Heart right ventricle (tissue), 16 donors: Measurements from ENCODE around the gene CCL18. TPM values are rescaled to one million over a fixed set of nuclear protein-coding genes. Genes with fewer than 3 reads are reported as not detected.

Experiments used
- ATAC-seq, 8 donors: fragments of 200-7000 bp; cut with Tn5 transposase; one replicate each; pipeline ENCODE4 v1.9.1; 2020; ENCODE audit warnings: mild to moderate bottlenecking in 8 of 8, moderate library complexity in 8 of 8, moderate number of reproducible peaks in 1 of 8
- DNase-seq, 2 donors: peaks; one replicate each; pipeline ENCODE4 v3.0.0-alpha.2; 2020
- H3K27ac ChIP-seq, 10 donors: fragments of 200-600 bp; sonication (generic) in 2 of 10; one replicate each; pipeline versions ENCODE4 v1.5.0 to v1.8.0; 2020 to 2022; ENCODE audit warnings: mild to moderate bottlenecking in 3 of 10
- H3K27me3 ChIP-seq, 7 donors: fragments of 200-600 bp; one replicate each; pipeline ENCODE4 v1.8.0; 2021 to 2022; ENCODE audit warnings: mild to moderate bottlenecking in 2 of 7
- H3K36me3 ChIP-seq, 9 donors: fragments of 200-600 bp; sonication (generic) in 1 of 9; one replicate each; pipeline versions ENCODE4 v1.5.0 to v1.8.0; 2020 to 2022; ENCODE audit warnings: mild to moderate bottlenecking in 2 of 9
- H3K4me1 ChIP-seq, 9 donors: fragments of 200-600 bp; sonication (generic) in 1 of 9; one replicate each; pipeline versions ENCODE4 v1.5.0 to v1.8.0; 2020 to 2022; ENCODE audit warnings: mild to moderate bottlenecking in 4 of 9
- H3K4me3 ChIP-seq, 10 donors: fragments of 200-600 bp; sonication (generic) in 2 of 10; one replicate each; pipeline versions ENCODE4 v1.5.0 to v1.8.0; 2020 to 2022; ENCODE audit warnings: mild to moderate bottlenecking in 7 of 10, moderate library complexity in 2 of 10
- H3K9me3 ChIP-seq, 11 donors: fragments of 200-600 bp in 10 of 11; sonication (generic) in 2 of 11; one replicate each; pipeline versions ENCODE4 v1.5.0 to v1.8.0; 2013 to 2022; ENCODE audit warnings: mild to moderate bottlenecking in 2 of 11, control low read depth in 1 of 11, moderate library complexity in 1 of 11
- WGBS, 2 donors: extraction: QIAGEN DNeasy Blood & Tissue Kit; methylation state at CpG; one replicate each; pipeline ENCODE4 v1.1.7; 2013; ENCODE audit warnings: inconsistent platforms in 1 of 2; 5-methylcytosine and 5-hydroxymethylcytosine counted together
- intact Hi-C, 10 donors: fragments of 100-400 bp; cut with DNase I; formaldehyde crosslinking; loops; one replicate each; pipeline versions ENCODE4 v1.11.1 to v1.14.2; 2022
- polyA plus RNA-seq, 2 donors: library from polyadenylated mRNA; stranded (reverse); fragments of 200-250 nt; gene quantifications; one replicate each; pipeline ENCODE4 v1.2.3, GENCODE V29; 2013
- total RNA-seq, 10 donors: library from RNA; stranded (reverse); fragmentation: NEBNext Ultra II Directional in 3 of 10; extraction: Animal tissue kit (Norgen Biotek cat#: 25700) in 3 of 10; gene quantifications; one replicate each; pipeline versions ENCODE4 v1.2.1 to v1.2.4, GENCODE V29; 2021 to 2023
- TF ChIP-seq, protein P1 (sequence below), 9 donors: fragments of 200-600 bp; sonication (generic) in 2 of 9; IDR thresholded peaks; one replicate each; pipeline versions ENCODE4 v1.5.0 to v1.8.0; 2021 to 2022; ENCODE audit warnings: antibody characterized with exemption in 9 of 9, mild to moderate bottlenecking in 5 of 9, moderate library complexity in 1 of 9
- donor health status: Arrhythmogenic right ventricular cardiomyopathy.
- donor health status: ischemic (EF 13 %, LVEDD 7.1; RV severe dilation, severe dysfunction).
- donor health status: healthy with polysubstance abuse.
- donor health status: DM: no; HTN: yes; CAD: no.
- donor health status: DM: no; HTN: no; CAD: no.
- donor health status: ischemic (EF 25% LVEDD 6.9; RV normal size, moderate dysfunction).
- donor health status: ischemic (EF 25% LVEDD 5.7; RV mildly dilated, moderate dysfunction).
- donor health status: healthy.
- donor health status: DM: yes; HTN: yes; CAD: no.
- donor health status: Ischemic cardiomyopathy.
- donor health status: ischemic (EF 35%, LVEDD 5.7; RV mildly dilated, moderate dysfunction).
- donor health status: nonischemic (EF 11% LVEDD 7.7; RV severe dilation, severe dysfunction).
- donor health status: DM: yes; HTN: yes; CAD: no.
- donor health status: PGD.
- donor health status: ischemic (EF 29% LVEDD 5.4; RV normal size, mild dysfunction).
- donor health status: nonischemic (EF 23%, LVEDD 6.1; RV moderate dilation, normal function).

Gene CCL18
- total and polyA plus RNA-seq, 12 donors, result 0.83 to 21.0 (median 1.7) TPM; not detected in 1

DNA sequence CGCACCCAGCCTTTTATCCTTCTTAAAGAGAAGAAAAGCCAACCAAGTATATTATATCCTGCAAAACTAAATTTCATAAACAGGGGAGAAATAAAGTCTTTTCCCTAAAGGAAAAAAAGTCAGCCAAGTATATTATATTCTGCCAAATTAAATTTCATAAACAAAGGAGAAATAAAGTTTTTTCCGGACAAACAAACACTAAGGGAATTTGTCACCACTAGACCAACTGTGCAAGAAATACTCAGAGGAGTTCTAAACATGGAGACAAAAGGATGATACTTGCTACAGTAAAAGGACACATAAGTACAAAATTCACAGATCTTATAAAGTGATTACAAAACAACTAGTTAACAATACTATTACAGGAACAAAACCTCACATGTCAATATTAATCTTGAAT, 14.4 kb upstream of the CCL18 start:
- ATAC-seq, result no peak
- WGBS, 2 donors, result 97% methylated on average over 2 of the region's 2 CpGs

DNA sequence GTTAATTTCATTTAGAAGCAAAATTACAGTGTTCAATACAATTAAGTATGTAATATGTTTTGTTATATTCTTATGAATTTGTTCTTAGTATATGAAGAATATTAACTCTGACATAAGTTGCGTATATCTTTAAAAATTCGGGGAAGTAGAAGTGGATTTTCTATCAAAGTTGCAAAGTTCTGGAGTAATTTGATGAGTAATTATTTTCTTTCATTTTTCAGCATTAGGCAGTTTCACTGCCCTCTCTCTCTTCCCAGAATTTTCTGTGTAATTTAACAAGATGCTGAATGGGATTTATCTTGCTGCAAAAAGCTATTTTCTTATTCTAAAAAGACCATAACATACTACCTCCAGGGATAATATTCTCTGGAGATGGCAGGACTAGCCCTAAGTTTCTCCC, 8.9 kb upstream of the CCL18 start:
- no peak overlapping the region for H3K4me3 ChIP-seq
- whole genome bisulfite sequencing, 2 donors, result 88 to 94% methylated on average over 2 of the region's 2 CpGs

More for the DNA sequence above, 14.4 kb upstream of the CCL18 start:
- Histone ChIP-seq H3K36me3 (no peaks in the 10 kb centered on the region), H3K27me3 (peaks cover 0 to 9% (median 0%) of the 10 kb centered on the region in 7 donors), H3K4me1 (no peaks in the 10 kb centered on the region), H3K27ac (no peak overlapping the region), H3K9me3 (peaks cover 0 to 53% (median 13%) of the 10 kb centered on the region in 11 donors), H3K4me3 (no peak overlapping the region)
- intact Hi-C loops, result loop anchor here in 1 of 10 donors (10.0 kb wide), 1 partner anchor 65 kb away; no protein-coding TSS in a partner anchor
- TF ChIP-seq, protein P1, sequence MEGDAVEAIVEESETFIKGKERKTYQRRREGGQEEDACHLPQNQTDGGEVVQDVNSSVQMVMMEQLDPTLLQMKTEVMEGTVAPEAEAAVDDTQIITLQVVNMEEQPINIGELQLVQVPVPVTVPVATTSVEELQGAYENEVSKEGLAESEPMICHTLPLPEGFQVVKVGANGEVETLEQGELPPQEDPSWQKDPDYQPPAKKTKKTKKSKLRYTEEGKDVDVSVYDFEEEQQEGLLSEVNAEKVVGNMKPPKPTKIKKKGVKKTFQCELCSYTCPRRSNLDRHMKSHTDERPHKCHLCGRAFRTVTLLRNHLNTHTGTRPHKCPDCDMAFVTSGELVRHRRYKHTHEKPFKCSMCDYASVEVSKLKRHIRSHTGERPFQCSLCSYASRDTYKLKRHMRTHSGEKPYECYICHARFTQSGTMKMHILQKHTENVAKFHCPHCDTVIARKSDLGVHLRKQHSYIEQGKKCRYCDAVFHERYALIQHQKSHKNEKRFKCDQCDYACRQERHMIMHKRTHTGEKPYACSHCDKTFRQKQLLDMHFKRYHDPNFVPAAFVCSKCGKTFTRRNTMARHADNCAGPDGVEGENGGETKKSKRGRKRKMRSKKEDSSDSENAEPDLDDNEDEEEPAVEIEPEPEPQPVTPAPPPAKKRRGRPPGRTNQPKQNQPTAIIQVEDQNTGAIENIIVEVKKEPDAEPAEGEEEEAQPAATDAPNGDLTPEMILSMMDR (IDR thresholded peaks at IDR 0.05), result no peak
- no peak for DNase-seq

DNA sequence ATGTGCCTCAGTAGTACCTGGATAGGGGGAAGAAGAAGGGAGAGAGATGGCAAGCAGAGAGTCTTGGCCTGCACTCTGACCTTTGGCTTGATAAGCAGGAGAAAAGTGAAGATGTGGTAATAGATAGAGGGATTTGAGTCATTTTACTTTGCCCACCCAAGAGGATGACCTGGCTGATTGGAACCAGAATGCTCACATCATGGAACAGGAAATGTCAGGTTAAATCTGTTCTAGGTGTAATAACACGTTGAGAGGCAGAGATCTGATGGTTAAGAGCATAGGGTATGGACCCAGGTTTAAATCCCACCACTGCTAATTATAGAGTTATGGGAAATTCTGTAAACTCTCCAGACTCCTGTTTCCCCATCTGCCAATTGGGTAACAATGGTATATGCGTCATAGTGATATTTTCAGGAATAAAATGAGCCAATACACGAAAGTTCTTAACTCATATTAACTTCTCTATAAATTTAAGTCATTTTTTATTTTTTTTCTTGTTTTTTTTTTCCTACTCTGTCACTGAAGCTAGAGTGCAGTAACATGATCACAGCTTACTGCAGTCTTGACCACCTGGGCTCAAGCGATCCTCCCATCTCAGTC, 8.1 kb upstream of the CCL18 start:
- TF ChIP-seq, protein P1 (IDR thresholded peaks at IDR 0.05), result no peak

More for the DNA sequence above, 8.9 kb upstream of the CCL18 start:
- Histone ChIP-seq H3K27me3 (no peaks in the 10 kb centered on the region), H3K9me3 (peaks cover 0 to 26% (median under 1%) of the 10 kb centered on the region in 11 donors), H3K27ac (peak overlapping the region in 1 of 10 donors; percentile 64), H3K4me1 (peaks cover 0 to 16% (median 0%) of the 10 kb centered on the region in 9 donors), H3K36me3 (no peaks in the 10 kb centered on the region)
- no peak for ATAC-seq
- TF ChIP-seq, protein P1 (IDR thresholded peaks at IDR 0.05), result no peak
- no peak for DNase-seq
- intact Hi-C loops, result loop anchor here in 1 of 10 donors (10.0 kb wide), 1 partner anchor 60 kb away; no protein-coding TSS in a partner anchor

DNA sequence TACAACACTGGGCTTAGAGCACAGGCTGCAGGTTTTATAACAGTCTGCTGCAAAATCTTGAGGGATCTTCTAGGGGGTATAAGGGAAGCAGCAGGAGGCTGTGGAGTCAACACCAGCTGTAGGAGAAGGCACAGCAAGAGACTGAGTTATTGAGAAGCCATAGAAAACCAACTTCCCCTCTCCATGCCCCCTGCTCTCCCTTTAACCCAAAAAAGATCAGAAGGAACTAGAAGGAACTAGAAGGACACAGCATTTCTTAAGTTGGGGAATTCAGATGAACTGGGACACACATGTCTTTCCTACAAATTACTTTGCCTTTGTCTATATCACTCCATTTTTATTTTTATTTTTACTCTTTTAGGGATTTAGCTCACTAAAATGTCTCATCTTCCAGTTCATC, 6.2 kb upstream of the CCL18 start:
- Histone ChIP-seq H3K27ac (peak overlapping the region in 1 of 10 donors; percentile 39), H3K9me3 (peaks cover 0 to 1% (median 0%) of the 10 kb centered on the region in 11 donors), H3K27me3 (peaks cover 0 to 7% (median 0%) of the 10 kb centered on the region in 7 donors), H3K4me3 (no peak overlapping the region), H3K4me1 (peaks cover 0 to 16% (median 0%) of the 10 kb centered on the region in 9 donors), H3K36me3 (no peaks in the 10 kb centered on the region)
- intact Hi-C loops, result loop anchor here in 1 of 10 donors (10.0 kb wide), 1 partner anchor 57 kb away; no protein-coding TSS in a partner anchor
- TF ChIP-seq, protein P1 (IDR thresholded peaks at IDR 0.05), result no peak
- DNase-seq, result no peak
- ATAC-seq, result no peak

More for the DNA sequence above, 8.1 kb upstream of the CCL18 start:
- DNase-seq, result no peak
- H3K27me3 ChIP-seq, result no peaks in the 10 kb centered on the region
- no peaks in the 10 kb centered on the region for H3K36me3 ChIP-seq
- intact Hi-C loops, result loop anchor here in 1 of 10 donors (10.0 kb wide), 1 partner anchor 59 kb away; no protein-coding TSS in a partner anchor
- H3K9me3 ChIP-seq, result peaks cover 0 to 20% (median 0%) of the 10 kb centered on the region in 11 donors
- no peak for ATAC-seq
- peaks cover 0 to 16% (median 0%) of the 10 kb centered on the region in 9 donors for H3K4me1 ChIP-seq
- H3K27ac ChIP-seq, result peak overlapping the region in 1 of 10 donors; percentile 64
- 80 to 84% methylated on average over 4 of the region's 4 CpGs for WGBS, 2 donors
- H3K4me3 ChIP-seq, result no peak overlapping the region
